DND-41 (cell line): ENCODE measurements around the gene MUC6.

Source experiments
- ATAC-seq: fragments of 200-7000 bp; cut with Tn5 transposase; 3 replicates; pipeline ENCODE4 v1.9.1; 2021; ENCODE audit warnings: low read depth; ENCODE audit not compliant: insufficient read depth
- DNase-seq: peaks from one replicate; pipeline ENCODE4 v3.0.0-alpha.2; 2020
- H2AFZ ChIP-seq: 2 replicates; pipeline ENCODE4 v1.6.0; 2012; ENCODE audit warnings: low read depth, low read length
- H3K27ac ChIP-seq: 2 replicates; pipeline ENCODE4 v1.5.1; 2012; ENCODE audit warnings: low read length, inconsistent platforms
- H3K27me3 ChIP-seq: fragments of 200-600 bp; sonication (generic); 2 replicates; pipeline ENCODE4 v1.6.0; 2012; ENCODE audit warnings: low read length, mild to moderate bottlenecking, inconsistent platforms; ENCODE audit not compliant: insufficient read depth, poor library complexity
- H3K36me3 ChIP-seq: 2 replicates; pipeline ENCODE4 v1.5.1; 2012; ENCODE audit warnings: low read length, inconsistent platforms; ENCODE audit not compliant: insufficient read depth
- H3K4me1 ChIP-seq: 2 replicates; pipeline ENCODE4 v1.5.1; 2012; ENCODE audit warnings: mild to moderate bottlenecking, low read length; ENCODE audit not compliant: insufficient read depth
- H3K4me2 ChIP-seq: 2 replicates; pipeline ENCODE4 v1.6.0; 2012; ENCODE audit warnings: mild to moderate bottlenecking, moderate library complexity, low read length, inconsistent platforms; ENCODE audit not compliant: insufficient read depth
- H3K4me3 ChIP-seq, 2 experiments: fragments of 200-600 bp in 1 of 2; shearing (Covaris generic) in 1 of 2; 2 replicates each; pipeline ENCODE4 v1.5.1; 2012 to 2016; ENCODE audit warnings: inconsistent platforms in 2 of 2, low read length in 2 of 2, mild to moderate bottlenecking in 2 of 2, low read depth in 1 of 2, moderate library complexity in 1 of 2
- H3K79me2 ChIP-seq: 2 replicates; pipeline ENCODE4 v1.6.0; 2012; ENCODE audit warnings: low read length, inconsistent platforms; ENCODE audit not compliant: insufficient read depth
- H3K9ac ChIP-seq: 2 replicates; pipeline ENCODE4 v1.6.0; 2012; ENCODE audit warnings: low read depth, mild to moderate bottlenecking, inconsistent platforms, low read length, moderate library complexity
- H3K9me3 ChIP-seq: 2 replicates; pipeline ENCODE4 v1.5.1; 2012; ENCODE audit warnings: low read length, moderate library complexity, mild to moderate bottlenecking, inconsistent platforms; ENCODE audit not compliant: insufficient read depth, severe bottlenecking
- H4K20me1 ChIP-seq: 2 replicates; pipeline ENCODE4 v1.6.0; 2012; ENCODE audit warnings: low read length; ENCODE audit not compliant: insufficient read depth
- CTCF ChIP-seq: IDR thresholded peaks from 2 replicates; pipeline ENCODE4 v1.5.1; 2012; ENCODE audit warnings: borderline replicate concordance, low read length, moderate library complexity, mild to moderate bottlenecking; ENCODE audit not compliant: poor library complexity, severe bottlenecking; ENCODE audit errors: extremely low read depth
- EZH2 ChIP-seq: IDR thresholded peaks from 3 replicates; pipeline ENCODE4 v1.6.1; 2012; ENCODE audit warnings: borderline replicate concordance, low read depth, mild to moderate bottlenecking, moderate library complexity, low read length, inconsistent platforms; ENCODE audit not compliant: severe bottlenecking

The MUC6 gene

GRCh38 chr11:1084561-1085439 lies 48.3 kb upstream of the MUC6 start:
- no peaks in the 10 kb centered on the region for H3K4me1 ChIP-seq
- H3K36me3 ChIP-seq: no peaks in the 10 kb centered on the region
- no peak overlapping the region for H3K4me3 ChIP-seq
- H4K20me1 ChIP-seq: 0 out of 2 replicates have a peak, but pooled peaks cover 3% of the 10 kb centered on the region
- no peak overlapping the region for H3K9ac ChIP-seq
- no peak overlapping the region for H3K4me2 ChIP-seq
- TF ChIP-seq CTCF (no peak), EZH2 (no peak)
- no peak overlapping the region for H2AFZ ChIP-seq
- ATAC-seq (no peak), DNase-seq (no peak)
- no peaks in the 10 kb centered on the region for H3K79me2 ChIP-seq
- no peak overlapping the region for H3K27ac ChIP-seq
- no peaks in the 10 kb centered on the region for H3K27me3 ChIP-seq
- no peaks in the 10 kb centered on the region for H3K9me3 ChIP-seq

- H4K20me1 ChIP-seq: 0 out of 2 replicates have a peak, but pooled peaks cover 3% of the 10 kb centered on the region
- no peak overlapping the region for H3K9ac ChIP-seq
- ATAC-seq: no peak
Measured at GRCh38 chr11:1083621-1084551, 47.4 kb upstream of the MUC6 start.

More at GRCh38 chr11:1083621-1084551, 47.4 kb upstream of the MUC6 start:
- no peak for DNase-seq
- Histone ChIP-seq H3K9me3 (no peaks in the 10 kb centered on the region), H2AFZ (no peak overlapping the region), H3K27me3 (no peaks in the 10 kb centered on the region), H3K36me3 (no peaks in the 10 kb centered on the region), H3K4me2 (no peak overlapping the region), H3K4me3 (no peak overlapping the region), H3K4me1 (no peaks in the 10 kb centered on the region), H3K27ac (no peak overlapping the region), H3K79me2 (no peaks in the 10 kb centered on the region)
- TF ChIP-seq CTCF (no peak), EZH2 (no peak)
